CD4-positive, alpha-beta T cell (primary cell): Measurements from ENCODE around the gene TRMT10B. TPM values are rescaled to one million over a fixed set of nuclear protein-coding genes. Genes with fewer than 3 reads are reported as not detected.

Experiments
- ATAC-seq: fragments of 200-7000 bp; cut with Tn5 transposase; one replicate; pipeline ENCODE4 v1.10.0; 2022; ENCODE audit warnings: mild to moderate bottlenecking; ENCODE audit not compliant: poor library complexity
- CTCF ChIA-PET: fragments of 350-600 bp; sonication (Branson Sonifier 250); formaldehyde crosslinking; loops from one replicate; lab custom pipeline; 2021; ENCODE audit warnings: antibody characterized with exemption, inconsistent platforms; lab: Charles Lee
- POLR2A ChIA-PET: fragments of 350-600 bp; sonication (Branson Sonifier 250); formaldehyde crosslinking; loops from one replicate; lab custom pipeline; 2021; ENCODE audit warnings: antibody characterized with exemption, inconsistent platforms; lab: Charles Lee
- DNase-seq, 14 experiments: peaks; one replicate each; pipeline ENCODE4 v3.0.0-alpha.2; 2013 to 2020; ENCODE audit warnings: mixed read lengths in 2 of 14
- H3K27ac ChIP-seq, 2 donors: one replicate each; pipeline versions ENCODE4 v1.5.1 to v1.7.0; 2013; ENCODE audit warnings: low read length in 2 of 2, low read depth in 1 of 2, mild to moderate bottlenecking in 1 of 2
- H3K27me3 ChIP-seq, 2 experiments: 1 replicate in 1 of 2; 2 replicates in 1 of 2; pipeline versions ENCODE4 v1.6.1 to v1.7.0; 2013; ENCODE audit warnings: low read length in 2 of 2, control low read depth in 1 of 2, mild to moderate bottlenecking in 1 of 2, moderate library complexity in 1 of 2; ENCODE audit not compliant: insufficient read depth in 2 of 2, control insufficient read depth in 1 of 2
- H3K36me3 ChIP-seq: one replicate; pipeline ENCODE4 v1.6.1; 2013; ENCODE audit warnings: low read length, control low read depth; ENCODE audit not compliant: insufficient read depth
- H3K4me1 ChIP-seq: one replicate; pipeline ENCODE4 v1.6.1; 2013; ENCODE audit warnings: low read length, control low read depth; ENCODE audit not compliant: insufficient read depth
- H3K4me3 ChIP-seq: one replicate; pipeline ENCODE4 v1.5.1; 2013; ENCODE audit warnings: mild to moderate bottlenecking, low read length, moderate library complexity
- H3K9me3 ChIP-seq, 2 experiments: 1 replicate in 1 of 2; 2 replicates in 1 of 2; pipeline versions ENCODE4 v1.6.1 to v1.7.0; 2013; ENCODE audit warnings: low read length in 2 of 2, mild to moderate bottlenecking in 2 of 2, control low read depth in 1 of 2, moderate library complexity in 1 of 2; ENCODE audit not compliant: control insufficient read depth in 1 of 2, insufficient read depth in 1 of 2
- H3K27ac Mint-ChIP-seq: one replicate; pipeline ENCODE4 v1.8.0; 2020; ENCODE audit warnings: mixed read lengths
- H3K27me3 Mint-ChIP-seq: one replicate; pipeline ENCODE4 v1.8.0; 2021; ENCODE audit warnings: mixed read lengths
- H3K36me3 Mint-ChIP-seq: one replicate; pipeline ENCODE4 v1.8.0; 2021; ENCODE audit warnings: low read depth, mixed read lengths
- H3K4me1 Mint-ChIP-seq: one replicate; pipeline ENCODE4 v1.8.0; 2021; ENCODE audit warnings: low read depth, mixed read lengths
- H3K4me3 Mint-ChIP-seq: one replicate; pipeline ENCODE4 v1.8.0; 2020; ENCODE audit warnings: mild to moderate bottlenecking, mixed read lengths
- H3K9me3 Mint-ChIP-seq: one replicate; pipeline ENCODE4 v1.8.0; 2020; ENCODE audit warnings: mixed read lengths
- CTCF ChIP-seq: fragments of 200-600 bp; IDR thresholded peaks from one replicate; pipeline ENCODE4 v1.8.0; 2022; ENCODE audit warnings: antibody characterized with exemption, mild to moderate bottlenecking
- intact Hi-C, 2 experiments: fragments of 100-400 bp; cut with DNase I in 1 of 2; cut with micrococcal nuclease in 1 of 2; formaldehyde crosslinking; loops; one replicate each; pipeline versions ENCODE4 v1.15.1 to v1.9.0; 2023 to 2025; cut with DNase I, micrococcal nuclease
- total RNA-seq, 174 experiments: library from RNA in 2 of 174; stranded (reverse) in 2 of 174; gene quantifications; one replicate each; pipeline ENCODE4 v1.2.3 and lab custom pipeline; 2021 to 2026

TRMT10B gene
- total RNA-seq, 2 experiments from 2014 or later = 6.6 to 8.3 TPM

DNA sequence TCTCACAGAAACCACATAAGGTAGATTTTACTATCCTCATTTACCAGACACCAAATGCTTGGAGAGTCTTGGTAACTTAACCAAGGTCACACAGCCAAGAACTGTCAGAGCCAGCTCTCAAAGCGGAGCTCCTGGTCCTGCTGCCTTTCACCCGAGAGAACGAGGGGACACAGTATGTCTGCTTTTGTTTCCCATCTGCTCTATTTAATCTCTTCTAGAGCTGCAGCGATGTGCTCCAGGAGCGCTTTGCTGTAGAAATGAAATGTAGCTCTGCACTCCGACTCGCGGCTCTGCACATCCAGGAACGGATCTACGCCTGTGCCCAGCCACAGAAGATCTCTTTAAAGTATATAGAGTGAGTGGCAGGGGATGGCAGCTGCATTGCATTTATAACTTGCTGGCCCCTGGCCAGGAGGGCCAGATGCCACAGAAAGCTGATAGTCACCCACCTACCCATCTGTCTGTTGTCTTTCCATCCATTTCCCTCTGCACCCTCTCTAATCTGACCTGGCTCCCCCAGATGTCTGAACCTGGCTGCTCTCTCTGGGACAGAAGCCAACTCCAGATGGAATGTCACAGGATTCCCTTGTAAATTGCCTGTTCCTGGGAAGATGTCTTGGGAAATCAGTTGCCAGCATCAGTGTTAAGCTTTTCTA lies 21.4 kb upstream of the TRMT10B start:
- DNase-seq = no peak
- H3K9me3 ChIP-seq = no peaks in the 10 kb centered on the region
- H3K9me3 Mint-ChIP-seq = no peaks in the 10 kb centered on the region
- no peaks in the 10 kb centered on the region for H3K36me3 ChIP-seq
- POLR2A ChIA-PET = no interaction called here
- no peaks in the 10 kb centered on the region for H3K36me3 Mint-ChIP-seq
- H3K27ac Mint-ChIP-seq = no peak overlapping the region
- CTCF ChIA-PET = no interaction called here
- no peak overlapping the region for H3K4me3 Mint-ChIP-seq
- H3K4me1 ChIP-seq = no peaks in the 10 kb centered on the region
- no peak for ATAC-seq
- H3K27me3 Mint-ChIP-seq = peaks cover 12% of the 10 kb centered on the region
- H3K4me3 ChIP-seq = no peak overlapping the region
- H3K4me1 Mint-ChIP-seq = no peaks in the 10 kb centered on the region
- TF ChIP-seq CTCF = no peak
- H3K27me3 ChIP-seq = peaks cover 1 to 2% of the 10 kb centered on the region in 2 experiments
- intact Hi-C loops = no loop called here
- no peak overlapping the region for H3K27ac ChIP-seq

DNA sequence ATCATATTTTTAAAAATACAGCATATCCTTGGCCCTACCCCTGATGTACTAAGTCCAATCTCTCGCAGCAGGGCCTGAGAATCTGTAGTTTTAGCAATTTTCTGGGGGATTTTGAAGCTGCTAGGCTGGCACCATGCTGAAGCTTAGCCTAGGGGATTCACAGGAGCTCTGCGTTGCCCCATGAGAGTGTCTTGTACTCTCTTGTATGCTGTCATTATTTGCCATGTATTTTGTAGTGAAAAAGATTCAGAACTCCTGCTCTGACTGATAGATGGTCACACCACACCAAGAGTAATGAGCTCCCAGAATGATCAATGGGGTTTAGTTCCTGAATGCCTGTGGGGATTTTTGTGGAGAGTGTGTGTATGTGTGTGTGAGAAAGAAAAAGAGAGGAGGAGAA lies 20.7 kb upstream of the TRMT10B start:
- ChIA-PET POLR2A (no interaction called here), CTCF (interaction anchor here (1.1 kb wide), 1 partner anchor 15 kb away, joined by 3 read pairs; no protein-coding TSS in a partner anchor)
- ATAC-seq (no peak), DNase-seq (no peak)
- Mint-ChIP-seq H3K9me3 (no peaks in the 10 kb centered on the region), H3K27me3 (peaks cover 5% of the 10 kb centered on the region), H3K4me3 (no peak overlapping the region), H3K4me1 (no peaks in the 10 kb centered on the region), H3K36me3 (no peaks in the 10 kb centered on the region), H3K27ac (no peak overlapping the region)
- Histone ChIP-seq H3K9me3 (no peaks in the 10 kb centered on the region), H3K36me3 (no peaks in the 10 kb centered on the region), H3K27me3 (peaks cover 0 to 2% of the 10 kb centered on the region in 2 experiments), H3K4me3 (no peak overlapping the region), H3K27ac (no peak overlapping the region), H3K4me1 (no peaks in the 10 kb centered on the region)
- no peak for TF ChIP-seq CTCF
- intact Hi-C loops = no loop called here

DNA sequence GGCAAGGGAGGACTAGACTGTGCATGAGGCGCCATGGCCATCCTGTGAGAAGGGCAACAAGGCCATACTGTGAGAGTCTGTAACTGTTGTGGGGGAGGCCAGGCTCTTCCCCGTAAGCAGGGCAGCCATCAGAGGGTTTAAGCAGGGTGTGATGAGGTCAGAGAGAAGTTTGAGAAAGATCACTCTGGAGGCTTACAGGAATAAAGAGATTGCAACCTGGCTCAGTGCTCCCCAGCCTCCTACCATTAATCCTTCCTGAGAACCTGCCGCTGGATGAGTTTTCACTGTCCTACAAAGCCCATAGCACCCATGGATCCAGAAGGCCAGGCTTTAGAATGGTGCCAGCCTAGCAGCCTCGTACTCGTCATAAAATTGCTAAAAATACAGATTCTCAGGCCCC lies 14.4 kb upstream of the TRMT10B start:
- Mint-ChIP-seq H3K36me3 (no peaks in the 10 kb centered on the region), H3K27ac (no peak overlapping the region), H3K9me3 (no peaks in the 10 kb centered on the region), H3K4me1 (no peaks in the 10 kb centered on the region), H3K27me3 (no peaks in the 10 kb centered on the region), H3K4me3 (no peak overlapping the region)
- no peak for TF ChIP-seq CTCF
- DNase-seq = no peak
- intact Hi-C loops = no loop called here
- H3K36me3 ChIP-seq = no peaks in the 10 kb centered on the region
- CTCF ChIA-PET = no interaction called here
- ATAC-seq = no peak
- H3K4me3 ChIP-seq = no peak overlapping the region
- H3K27me3 ChIP-seq = no peaks in the 10 kb centered on the region
- POLR2A ChIA-PET = no interaction called here
- no peak overlapping the region for H3K27ac ChIP-seq
- no peaks in the 10 kb centered on the region for H3K4me1 ChIP-seq
- H3K9me3 ChIP-seq = no peaks in the 10 kb centered on the region
